ENCODE results near the gene STAT1. TPM values are rescaled to one million over a fixed set of nuclear protein-coding genes. Genes with fewer than 3 reads are reported as not detected.
A peak's percentile ranks its signal among the peaks of the same experiment; 100 is the strongest.

The STAT1 gene
- total and polyA plus RNA-seq, 9 of the 15 experiments (the other 6 are each of a cell fraction or from before 2014, with no cell fraction given) = 8.7 to 34.4 (median 26.8) TPM

DNA sequence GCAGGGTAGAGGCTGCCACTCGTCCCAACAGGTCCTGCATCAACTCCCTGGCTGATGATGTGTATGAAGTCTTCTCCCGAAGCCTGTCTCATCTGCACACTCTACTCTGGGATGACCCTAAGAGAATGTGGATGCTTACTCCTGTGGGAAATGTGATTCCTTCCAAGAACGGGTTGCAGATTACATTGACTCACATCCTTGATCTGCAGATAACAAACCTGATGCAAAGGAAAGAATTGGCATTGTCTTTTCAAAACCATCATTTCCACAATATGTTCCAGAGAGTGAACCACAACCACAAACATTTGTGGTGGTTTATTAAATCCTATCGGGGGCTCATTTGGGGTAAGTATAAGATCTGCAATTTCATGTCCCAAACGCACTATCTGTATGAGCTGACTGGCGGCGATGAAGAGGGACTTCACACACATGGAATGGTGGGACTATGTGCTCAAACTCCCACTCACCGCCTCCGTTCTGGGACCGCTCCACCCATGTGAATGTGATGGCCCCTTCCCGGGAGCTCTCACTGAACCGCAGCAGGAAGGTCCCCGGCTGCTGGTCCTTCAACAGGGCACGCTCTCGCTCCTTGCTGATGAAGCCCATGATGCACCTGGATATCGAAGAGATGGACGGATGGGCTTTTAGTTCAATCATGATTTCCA is 35.5 kb downstream of the STAT1 start:
- H3K27ac ChIP-seq (ENCODE audit: extremely low read depth, low read depth, low read length) = no peak overlapping the region
- DNase-seq (ENCODE audit: extremely low read depth in 1 of 4, low spot score in 3 of 4) (no peak), ATAC-seq (no peak), FAIRE-seq (no peak)
- 86% methylated on average over 17 of the region's 17 CpGs for WGBS (ENCODE audit: insufficient coverage, low coverage, missing lambda C conversion rate)
- intact Hi-C loops (cut with micrococcal nuclease) = no loop called here
- BruUV-seq (replicated peaks) = no TSS peak
- TF ChIP-seq THRB (CRISPR knock-in tag; conservative IDR thresholded peaks at IDR 0.05) (no peak), FOSL1 (tag; conservative IDR thresholded peaks at IDR 0.05) (0 out of 2 replicates have a peak, but pooled peaks have one; percentile 22), SIX5 (IDR thresholded peaks at IDR 0.05; ENCODE audit: borderline replicate concordance in 1 of 2, insufficient read depth in 1 of 2, low read depth in 1 of 2, low read length in 2 of 2) (no peak), NRF1 (conservative IDR thresholded peaks at IDR 0.05 in 1 of 2, IDR thresholded peaks at IDR 0.05 in 1 of 2) (no peak)
- no peak overlapping the region for H3K4me2 ChIP-seq (ENCODE audit: insufficient read depth, low read length)
- no peaks in the 10 kb centered on the region for H3K79me2 ChIP-seq (ENCODE audit: control insufficient read depth, insufficient read depth, low read length)
- no peak overlapping the region for H3K9ac ChIP-seq (ENCODE audit: insufficient read depth in 1 of 2, low read depth in 2 of 2, low read length in 2 of 2)
- no peaks in the 10 kb centered on the region for H3K4me1 ChIP-seq (replicated peaks in 1 of 2; ENCODE audit: control insufficient read depth in 2 of 2, insufficient read depth in 2 of 2, low read length in 2 of 2)
- H3K27me3 ChIP-seq (ENCODE audit: control insufficient read depth in 2 of 2, insufficient read depth in 2 of 2, low read length in 2 of 2) = no peaks in the 10 kb centered on the region
- peaks cover 92% of the 10 kb centered on the region; the same call in 2 of the 3 replicates for H3K36me3 ChIP-seq (ENCODE audit: control insufficient read depth, insufficient read depth, low read length)
- no peaks in the 10 kb centered on the region for H3K9me1 ChIP-seq (ENCODE audit: control insufficient read depth, insufficient read depth, low read length)
- H2AFZ ChIP-seq (ENCODE audit: low read depth, low read length) = no peak overlapping the region
- no peaks in the 10 kb centered on the region for H3K9me3 ChIP-seq (replicated peaks; ENCODE audit: control insufficient read depth, insufficient read depth, low read depth, low read length)
- POLR2A ChIA-PET = no interaction called here
- no peak overlapping the region for H3K4me3 ChIP-seq
- in situ Hi-C loops (cut with MboI) = no loop called here
- H4K20me1 ChIP-seq (replicated peaks; ENCODE audit: control insufficient read depth, insufficient read depth, low read length) = no peaks in the 10 kb centered on the region
- CTCF ChIA-PET (ENCODE audit: low intra/inter-chr PET ratio) = no interaction called here

Data from K562 (cell line).